GOT3 (cell line): ENCODE results near the gene TK1.

Experiments used
- DNase-seq: peaks from one replicate; lab custom pipeline; 2025; ENCODE audit warnings: mixed read lengths; lab: John Stamatoyannopoulos, UW

The TK1 gene

GRCh38 chr17:78133971-78134898 lies 52.6 kb downstream of the TK1 start:
- DNase-seq: no peak

GRCh38 chr17:78133179-78133951 lies 53.5 kb downstream of the TK1 start:
- no peak for DNase-seq

GRCh38 chr17:78132767-78133178 lies 54.1 kb downstream of the TK1 start:
- no peak for DNase-seq

DNA sequence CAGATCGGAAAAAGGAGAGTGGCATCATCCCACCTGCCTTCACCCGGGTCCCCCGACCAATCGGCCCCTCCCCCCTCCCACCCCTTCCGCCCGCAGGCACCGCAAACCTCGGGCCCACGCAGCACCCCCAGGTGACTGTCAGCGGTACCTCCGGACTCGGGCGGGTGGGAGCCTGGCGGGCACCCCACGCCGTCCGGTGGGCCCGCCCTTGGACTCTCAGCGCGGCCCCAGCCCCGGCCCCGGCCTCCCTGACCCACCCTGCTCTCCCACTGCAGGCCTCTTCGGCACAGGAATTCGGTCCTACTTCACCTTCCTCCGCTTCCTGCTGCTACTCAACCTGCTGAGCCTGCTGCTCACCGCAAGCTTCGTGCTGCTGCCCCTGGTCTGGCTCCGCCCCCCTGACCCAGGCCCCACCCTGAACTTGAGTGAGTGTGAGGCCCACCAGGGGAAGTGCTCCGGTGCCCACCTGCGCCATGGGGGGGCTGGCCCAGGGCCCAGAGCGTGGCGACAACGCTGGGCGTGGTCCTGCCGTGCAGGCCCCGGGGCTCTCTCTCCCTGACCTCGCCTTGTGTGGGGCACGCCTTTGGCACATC lies 54.7 kb downstream of the TK1 start:
- DNase-seq: no peak

- DNase-seq: no peak
Observed at GRCh38 chr17:78131172-78132083, 55.4 kb downstream of the TK1 start.

GRCh38 chr17:78130437-78131101 lies 56.3 kb downstream of the TK1 start, which contains the start of gene TMC8:
Gene TMC8, plus strand, starts transcription at chr17:78130771. Its CDS starts 818 bp downstream, at chr17:78131589.
- DNase-seq: no peak

- no peak for DNase-seq
Observed at GRCh38 chr17:78130090-78130436, 56.8 kb downstream of the TK1 start.

- no peak for DNase-seq
Observed at GRCh38 chr17:78129351-78130089, 57.3 kb downstream of the TK1 start.

GRCh38 chr17:78128551-78129350 lies 58.1 kb downstream of the TK1 start, which contains the start of gene TMC6:
Gene TMC6, minus strand, starts transcription at chr17:78128755. Its CDS starts 1,923 bp downstream, at chr17:78126832.
- no peak for DNase-seq

- no peak for DNase-seq
Observed at GRCh38 chr17:78127888-78128550, 58.8 kb downstream of the TK1 start.

DNA sequence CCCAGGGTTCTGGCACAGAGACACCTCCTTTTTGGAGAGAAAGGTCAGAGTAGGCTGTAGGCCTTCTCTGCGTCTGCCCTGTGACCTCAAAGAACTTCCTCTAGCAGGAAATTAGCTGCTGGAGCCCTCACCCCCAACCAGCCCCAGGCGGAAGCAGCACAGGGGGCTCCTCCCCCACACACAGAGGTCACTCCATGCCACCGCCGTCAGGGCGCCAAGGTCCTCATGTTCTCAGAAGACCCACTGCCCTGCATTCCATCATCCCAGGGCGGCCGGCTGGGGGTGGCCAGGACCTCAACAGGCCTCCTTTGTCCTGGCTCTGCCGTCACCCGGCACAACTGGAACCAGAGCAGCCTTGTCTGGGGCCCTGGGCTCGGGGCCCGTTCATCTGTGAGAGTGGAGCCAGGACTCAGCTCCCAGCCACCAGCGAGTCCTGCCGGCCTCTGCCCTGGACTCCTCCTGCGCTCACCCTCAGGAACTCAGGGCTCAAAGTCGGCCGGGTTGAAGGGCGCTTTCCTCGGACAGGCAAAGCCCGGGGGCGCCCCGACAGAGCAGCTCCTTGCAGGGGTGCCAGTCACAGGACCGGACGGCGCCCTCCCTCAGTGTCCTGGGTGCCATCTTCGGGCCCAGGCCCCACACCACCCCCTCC lies 59.5 kb downstream of the TK1 start:
- DNase-seq: no peak

GRCh38 chr17:78126895-78127238 lies 60.0 kb downstream of the TK1 start:
- no peak for DNase-seq

- no peak for DNase-seq
Observed at GRCh38 chr17:78125976-78126894, 60.6 kb downstream of the TK1 start.

DNA sequence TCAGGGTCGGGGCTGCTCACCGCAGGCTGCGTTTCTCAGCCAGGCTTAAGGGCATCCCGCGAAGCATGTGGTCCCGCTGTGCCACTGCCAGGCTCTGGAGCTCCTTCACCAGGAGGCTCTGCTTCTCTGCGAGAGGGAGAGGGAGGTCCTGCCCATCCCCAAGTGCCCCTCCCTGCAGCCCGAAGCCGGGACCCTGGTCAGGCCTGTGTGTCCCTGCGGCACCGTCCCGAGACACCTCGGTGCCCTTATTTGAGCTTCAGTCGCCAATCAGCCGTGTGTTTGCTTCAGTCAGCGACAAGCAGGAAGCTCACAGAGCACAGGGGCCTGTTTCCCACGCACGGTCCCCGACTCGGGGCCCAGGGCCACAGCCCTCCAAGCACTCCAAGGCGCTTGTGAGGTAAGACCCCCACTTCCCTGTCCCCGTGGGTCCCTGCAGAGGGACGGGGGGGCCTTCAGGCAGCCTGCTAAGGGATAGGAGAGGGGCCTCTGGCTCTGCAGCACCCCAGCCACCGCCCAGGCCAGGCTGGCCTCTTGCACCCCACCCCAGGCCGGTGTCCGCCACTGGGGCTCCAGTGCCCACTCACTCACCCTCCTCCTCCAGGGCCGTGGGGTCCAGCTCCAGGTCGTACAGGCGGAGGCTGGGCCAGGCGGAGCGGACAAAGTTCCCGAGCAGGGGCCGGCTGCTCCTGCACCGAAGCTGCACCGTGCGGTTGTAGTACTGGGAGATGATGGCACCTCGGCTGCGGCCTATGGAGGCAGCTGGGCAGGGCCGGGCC lies 61.5 kb downstream of the TK1 start:
- no peak for DNase-seq

GRCh38 chr17:78124836-78125137 lies 62.1 kb downstream of the TK1 start:
- DNase-seq: no peak
